HUES64 (cell line): Measurements from ENCODE around the gene GPBP1L1.
"Not testable (repeated sequence)": the region's sequence is repeated elsewhere in the genome, so short reads cannot be mapped to it uniquely, and the experiment has no call there.

ENCODE experiments used
- H3K27ac ChIP-seq: 2 replicates; pipeline ENCODE4 v1.7.0; 2013; ENCODE audit warnings: low read depth, low read length, inconsistent platforms
- H3K27me3 ChIP-seq: 2 replicates; pipeline ENCODE4 v1.6.1; 2013; ENCODE audit warnings: mild to moderate bottlenecking, low read length; ENCODE audit not compliant: insufficient read depth
- H3K36me3 ChIP-seq: 2 replicates; pipeline ENCODE4 v1.6.1; 2013; ENCODE audit warnings: mild to moderate bottlenecking, low read length; ENCODE audit not compliant: insufficient read depth
- H3K4me1 ChIP-seq: 2 replicates; pipeline ENCODE4 v1.6.1; 2013; ENCODE audit warnings: mild to moderate bottlenecking, low read length, moderate library complexity; ENCODE audit not compliant: insufficient read depth
- H3K4me3 ChIP-seq: 2 replicates; pipeline ENCODE4 v1.5.1; 2013; ENCODE audit warnings: mild to moderate bottlenecking, low read length, moderate library complexity
- H3K9ac ChIP-seq: 2 replicates; pipeline ENCODE4 v1.6.1; 2013; ENCODE audit warnings: mild to moderate bottlenecking, low read depth, low read length
- H3K9me3 ChIP-seq: 2 replicates; pipeline ENCODE4 v1.6.1; 2013; ENCODE audit warnings: low read depth, low read length; ENCODE audit not compliant: insufficient read depth
- WGBS: fragments of 150-250, 120-280 bp; methylation state at CpG from one replicate; pipeline ENCODE4 v1.1.7; 2013; ENCODE audit warnings: missing lambda C conversion rate; 5-methylcytosine and 5-hydroxymethylcytosine counted together

GPBP1L1 gene

DNA sequence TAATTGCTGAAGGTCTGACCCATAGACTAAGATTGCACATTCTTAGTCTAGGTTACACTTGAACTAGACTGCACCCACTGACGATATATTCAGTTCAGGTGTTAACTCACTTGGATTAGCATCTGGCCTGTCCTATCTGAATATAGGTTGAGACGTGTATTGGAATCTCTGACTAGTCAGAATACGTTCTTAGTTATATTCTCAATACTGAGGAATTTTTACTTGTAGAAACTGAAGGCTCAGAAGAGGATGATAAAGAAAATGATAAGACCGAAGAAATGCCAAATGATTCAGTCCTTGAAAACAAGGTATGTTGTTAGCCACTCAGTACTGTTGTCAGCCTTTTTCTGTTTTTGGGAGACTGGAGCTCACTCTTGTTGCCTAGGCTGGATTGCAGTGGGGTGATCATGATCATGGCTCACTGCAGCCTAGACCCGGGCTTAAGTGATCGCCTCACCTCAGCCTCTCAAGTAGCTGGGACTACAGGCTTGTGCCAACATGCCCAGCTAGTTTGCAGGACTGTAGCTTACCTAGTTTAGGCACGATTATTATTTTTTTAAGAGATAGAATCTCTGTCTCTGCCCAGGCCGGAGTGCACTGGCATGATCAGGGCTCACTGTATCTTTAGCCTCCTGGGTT, 73.3 kb downstream of the GPBP1L1 start:
- Histone ChIP-seq H3K27me3 (no peaks in the 10 kb centered on the region), H3K36me3 (peaks cover 97% of the 10 kb centered on the region), H3K9ac (no peak overlapping the region), H3K4me3 (no peak overlapping the region), H3K27ac (no peak overlapping the region), H3K9me3 (no peaks in the 10 kb centered on the region), H3K4me1 (no peaks in the 10 kb centered on the region)
- WGBS = 90% methylated on average over 8 of the region's 8 CpGs

DNA sequence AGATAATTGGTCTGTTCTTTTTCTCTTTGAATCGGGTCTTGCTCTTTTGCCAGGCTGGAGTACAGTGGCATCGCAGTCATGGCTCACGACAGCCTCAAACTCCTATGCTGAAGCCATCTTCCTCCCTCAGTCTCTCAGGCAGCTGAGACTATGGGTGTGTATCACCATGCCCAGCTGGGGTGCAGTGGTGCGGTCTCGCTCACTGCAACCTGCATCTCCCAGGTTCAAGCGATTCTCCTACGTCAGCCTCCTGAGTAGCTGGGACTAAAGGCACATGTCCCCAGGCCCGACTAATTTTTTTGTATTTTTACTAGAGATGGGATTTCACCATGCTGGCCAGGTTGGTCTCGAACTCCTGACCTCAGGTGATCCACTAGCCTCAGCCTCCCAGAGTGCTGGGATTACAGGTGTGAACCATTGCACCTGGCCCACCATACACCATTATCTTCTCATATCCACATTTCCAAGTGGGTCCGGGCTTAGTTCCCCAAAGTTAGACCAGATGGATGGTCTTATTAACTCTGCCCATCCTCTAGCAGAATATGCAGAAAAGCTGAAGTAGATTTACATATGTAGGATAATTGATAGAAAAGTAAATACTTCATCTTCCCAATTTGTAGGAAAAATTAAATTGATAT, 75.6 kb downstream of the GPBP1L1 start:
- H3K27me3 ChIP-seq = no peaks in the 10 kb centered on the region
- no peaks in the 10 kb centered on the region for H3K9me3 ChIP-seq
- no peak overlapping the region for H3K4me3 ChIP-seq
- no peaks in the 10 kb centered on the region for H3K4me1 ChIP-seq
- WGBS = 96% methylated on average over 10 of the region's 10 CpGs
- peaks cover 97% of the 10 kb centered on the region for H3K36me3 ChIP-seq
- H3K9ac ChIP-seq = no peak overlapping the region
- H3K27ac ChIP-seq = no peak overlapping the region

DNA sequence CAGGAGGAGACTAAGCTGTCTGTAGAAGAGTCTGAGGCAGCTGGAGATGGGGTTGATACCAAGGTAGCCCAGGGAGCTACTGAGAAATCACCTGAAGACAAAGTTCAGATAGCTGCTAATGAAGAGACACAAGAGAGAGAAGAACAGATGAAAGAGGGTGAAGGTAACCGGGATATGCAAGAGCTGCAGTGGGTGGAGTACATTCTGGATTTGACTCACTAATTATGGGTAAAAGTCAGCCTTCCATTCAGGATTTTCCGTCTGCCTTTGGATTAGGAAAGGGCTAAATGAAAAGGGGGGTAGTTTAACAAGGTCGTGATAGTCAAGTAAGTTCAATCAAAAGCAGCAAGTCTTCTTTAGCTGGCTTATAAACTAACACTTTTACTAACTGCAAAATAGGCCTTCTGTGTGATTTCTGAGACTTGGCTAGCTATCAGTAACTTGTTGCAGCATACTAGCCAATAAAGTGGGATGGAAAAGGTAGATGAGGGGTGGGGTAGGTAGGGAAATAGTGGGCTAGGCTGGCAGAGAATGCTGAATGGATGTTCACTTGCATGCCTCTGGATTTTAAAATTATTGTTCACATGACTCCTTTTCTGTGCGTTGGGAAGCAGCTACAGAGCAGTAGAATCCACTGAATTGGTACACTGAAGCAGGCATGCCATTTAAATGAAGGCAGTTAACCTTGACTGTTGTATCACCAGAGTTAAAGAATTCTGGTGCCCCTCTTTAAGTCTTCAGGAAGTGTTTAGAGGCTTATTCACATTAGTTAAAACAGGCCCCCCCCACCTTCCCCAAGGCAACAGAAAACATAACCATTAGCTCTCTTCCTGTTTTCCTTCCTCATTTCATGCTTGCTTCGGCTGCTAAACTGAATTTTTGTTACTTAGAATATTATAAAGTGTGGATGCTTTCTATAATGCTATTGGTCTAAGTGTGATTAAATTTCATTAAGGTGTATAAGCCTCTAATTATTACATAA, 77.9 kb downstream of the GPBP1L1 start:
- Histone ChIP-seq H3K9ac (no peak overlapping the region), H3K27ac (no peak overlapping the region), H3K4me3 (no peak overlapping the region), H3K9me3 (no peaks in the 10 kb centered on the region), H3K27me3 (no peaks in the 10 kb centered on the region), H3K4me1 (no peaks in the 10 kb centered on the region), H3K36me3 (peaks cover 98% of the 10 kb centered on the region)
- 93% methylated on average over 5 of the region's 5 CpGs for WGBS

DNA sequence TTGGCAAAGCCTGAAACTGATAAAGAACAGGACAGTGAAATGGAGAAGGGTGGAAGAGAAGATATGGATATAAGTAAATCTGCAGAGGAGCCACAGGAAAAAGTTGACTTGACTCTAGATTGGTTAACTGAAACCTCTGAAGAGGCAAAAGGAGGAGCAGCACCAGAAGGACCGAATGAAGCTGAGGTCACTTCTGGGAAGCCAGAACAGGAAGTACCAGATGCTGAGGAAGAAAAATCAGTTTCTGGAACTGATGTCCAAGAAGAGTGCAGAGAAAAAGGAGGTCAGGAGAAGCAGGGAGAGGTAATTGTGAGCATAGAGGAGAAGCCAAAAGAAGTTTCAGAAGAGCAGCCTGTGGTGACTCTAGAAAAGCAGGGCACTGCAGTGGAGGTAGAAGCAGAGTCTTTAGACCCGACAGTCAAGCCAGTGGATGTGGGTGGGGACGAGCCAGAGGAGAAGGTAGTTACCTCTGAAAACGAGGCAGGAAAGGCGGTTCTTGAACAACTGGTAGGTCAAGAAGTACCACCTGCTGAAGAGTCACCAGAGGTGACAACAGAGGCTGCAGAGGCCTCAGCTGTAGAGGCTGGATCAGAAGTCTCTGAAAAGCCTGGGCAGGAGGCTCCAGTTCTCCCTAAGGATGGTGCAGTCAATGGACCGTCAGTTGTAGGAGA, 78.8 kb downstream of the GPBP1L1 start:
- 87% methylated on average over 6 of the region's 6 CpGs for WGBS

DNA sequence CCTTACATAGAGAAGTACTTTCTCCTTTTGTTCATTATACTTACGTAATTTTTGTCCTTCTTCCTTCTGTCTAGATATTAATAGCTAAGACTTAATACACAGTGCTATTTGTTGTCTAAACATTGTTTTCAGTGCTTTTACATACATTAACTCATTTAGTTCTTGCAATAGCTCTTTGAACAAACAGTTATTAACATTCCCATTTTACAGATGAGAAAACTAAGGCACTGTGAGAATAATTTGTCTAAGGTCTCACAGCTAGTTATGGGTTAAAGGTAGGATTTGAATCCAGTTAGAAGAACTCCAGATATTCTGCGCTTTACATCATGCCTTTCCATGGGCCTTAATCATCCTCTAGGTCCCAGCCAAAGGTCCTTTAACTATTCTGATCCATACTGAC, 82.1 kb downstream of the GPBP1L1 start:
- Histone ChIP-seq H3K9me3 (no peaks in the 10 kb centered on the region), H3K4me3 (no peak overlapping the region), H3K4me1 (peaks cover 20% of the 10 kb centered on the region), H3K36me3 (peaks cover 95% of the 10 kb centered on the region), H3K27me3 (no peaks in the 10 kb centered on the region), H3K9ac (no peak overlapping the region), H3K27ac (no peak overlapping the region)
- WGBS = 98% methylated on average over 2 of the region's 2 CpGs

More for the DNA sequence above, 78.8 kb downstream of the GPBP1L1 start:
- H3K4me3 ChIP-seq = no peak overlapping the region
- no peaks in the 10 kb centered on the region for H3K4me1 ChIP-seq
- H3K9ac ChIP-seq = no peak overlapping the region
- H3K36me3 ChIP-seq = peaks cover 98% of the 10 kb centered on the region
- no peaks in the 10 kb centered on the region for H3K9me3 ChIP-seq
- no peak overlapping the region for H3K27ac ChIP-seq
- H3K27me3 ChIP-seq = no peaks in the 10 kb centered on the region

DNA sequence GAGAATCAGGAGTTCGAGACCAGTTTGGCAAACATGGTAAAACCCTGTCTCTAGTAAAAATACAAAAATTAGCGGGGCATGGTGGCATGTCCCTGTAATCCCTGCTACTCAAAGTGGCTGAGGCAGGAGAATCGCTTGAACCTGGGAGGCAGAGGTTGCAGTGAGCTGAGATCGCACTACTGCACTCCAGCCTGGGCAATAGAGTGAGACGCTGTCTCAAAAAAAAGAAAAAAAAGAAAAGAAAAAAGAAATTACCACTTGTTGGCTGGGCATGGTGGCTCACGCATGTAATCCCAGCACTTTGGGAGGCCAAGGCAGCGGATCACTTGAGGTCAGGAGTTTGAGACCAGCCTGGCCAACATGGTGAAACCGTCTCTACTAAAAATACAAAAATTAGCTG, 89.6 kb downstream of the GPBP1L1 start:
- H3K9me3 ChIP-seq, H3K4me3 ChIP-seq, H3K27ac ChIP-seq, H3K27me3 ChIP-seq, H3K9ac ChIP-seq: not testable (repeated sequence)
- Histone ChIP-seq H3K36me3 (peaks cover 93% of the 10 kb centered on the region), H3K4me1 (peaks cover 16% of the 10 kb centered on the region)
- 96% methylated on average over 8 of the region's 8 CpGs for WGBS

DNA sequence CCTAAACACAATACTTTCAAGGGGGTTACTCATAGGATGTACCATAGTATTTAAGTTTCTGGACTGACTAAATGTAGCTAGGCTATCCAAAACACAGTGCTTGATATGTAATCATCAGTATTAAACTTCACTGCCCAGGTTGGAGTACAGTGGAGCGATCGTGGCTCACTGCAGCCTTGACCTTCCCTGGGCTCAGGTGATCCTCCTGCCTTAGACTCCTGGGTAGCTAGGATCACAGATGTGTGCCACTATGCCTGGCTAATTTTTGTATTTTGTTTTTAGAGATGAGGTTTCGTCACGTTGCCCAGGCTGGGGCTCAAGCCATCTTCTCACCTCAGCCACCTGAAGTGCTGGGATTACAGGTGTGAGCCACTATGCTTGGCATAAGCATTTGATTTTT, 91.9 kb downstream of the GPBP1L1 start:
- WGBS = 96% methylated on average over 4 of the region's 4 CpGs
- Histone ChIP-seq H3K9ac (no peak overlapping the region), H3K27me3 (no peaks in the 10 kb centered on the region), H3K27ac (no peak overlapping the region), H3K4me1 (no peaks in the 10 kb centered on the region), H3K4me3 (no peak overlapping the region), H3K9me3 (no peaks in the 10 kb centered on the region), H3K36me3 (peaks cover 90% of the 10 kb centered on the region)

DNA sequence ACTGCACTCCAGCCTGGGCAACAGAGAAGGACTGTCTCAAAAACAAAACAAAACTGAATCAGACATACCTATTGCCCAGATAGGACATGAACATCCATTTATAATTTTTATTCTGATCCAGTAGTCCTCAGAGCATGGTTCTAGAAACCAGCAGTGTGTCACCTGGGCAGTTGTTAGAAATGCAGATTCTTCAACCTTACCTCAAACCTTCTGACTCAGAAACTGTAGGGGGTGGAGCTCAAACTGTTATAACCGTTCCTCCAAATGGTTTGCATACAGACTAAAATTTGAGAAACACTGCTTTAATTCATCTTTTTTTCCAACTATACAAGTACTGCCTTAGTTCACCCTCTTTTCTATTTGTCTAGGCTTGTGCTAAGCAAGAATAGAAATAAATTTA, 96.5 kb downstream of the GPBP1L1 start:
- 81% methylated on average over 1 of the region's 1 CpG for WGBS
- H3K36me3 ChIP-seq = peaks cover 76% of the 10 kb centered on the region
- H3K4me1 ChIP-seq = peaks cover 4% of the 10 kb centered on the region; the same call in 1 of the 2 replicates
- H3K9me3 ChIP-seq = no peaks in the 10 kb centered on the region
- H3K4me3 ChIP-seq = no peak overlapping the region
- no peaks in the 10 kb centered on the region for H3K27me3 ChIP-seq
- no peak overlapping the region for H3K27ac ChIP-seq
- H3K9ac ChIP-seq = no peak overlapping the region

DNA sequence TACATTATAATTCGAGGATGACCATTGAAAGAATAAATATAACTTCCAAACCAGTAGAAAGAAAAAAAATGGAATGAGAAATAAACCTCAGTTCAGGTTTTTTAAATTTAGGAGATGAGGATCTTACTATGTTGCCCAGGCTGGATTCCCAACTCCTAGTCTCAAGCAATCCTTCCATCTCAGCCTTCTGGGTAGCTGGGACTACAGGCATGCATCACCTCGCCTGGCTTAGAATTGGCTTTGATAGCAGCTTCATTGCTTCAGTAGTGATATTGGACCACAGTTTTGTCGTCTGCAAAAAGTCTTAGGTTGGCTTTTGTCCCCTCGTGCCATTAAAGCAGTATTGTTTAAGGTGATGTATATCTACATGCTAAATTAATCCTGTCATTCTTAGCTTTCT, 99.6 kb downstream of the GPBP1L1 start:
- peaks cover 46% of the 10 kb centered on the region for H3K36me3 ChIP-seq
- H3K9ac ChIP-seq = no peak overlapping the region
- no peaks in the 10 kb centered on the region for H3K27me3 ChIP-seq
- peak overlapping the region; percentile 87; the same call in 1 of the 2 replicates for H3K4me3 ChIP-seq
- no peaks in the 10 kb centered on the region for H3K9me3 ChIP-seq
- WGBS = 79% methylated on average over 3 of the region's 4 CpGs
- peaks cover 4% of the 10 kb centered on the region; the same call in 1 of the 2 replicates for H3K4me1 ChIP-seq
- no peak overlapping the region for H3K27ac ChIP-seq

DNA sequence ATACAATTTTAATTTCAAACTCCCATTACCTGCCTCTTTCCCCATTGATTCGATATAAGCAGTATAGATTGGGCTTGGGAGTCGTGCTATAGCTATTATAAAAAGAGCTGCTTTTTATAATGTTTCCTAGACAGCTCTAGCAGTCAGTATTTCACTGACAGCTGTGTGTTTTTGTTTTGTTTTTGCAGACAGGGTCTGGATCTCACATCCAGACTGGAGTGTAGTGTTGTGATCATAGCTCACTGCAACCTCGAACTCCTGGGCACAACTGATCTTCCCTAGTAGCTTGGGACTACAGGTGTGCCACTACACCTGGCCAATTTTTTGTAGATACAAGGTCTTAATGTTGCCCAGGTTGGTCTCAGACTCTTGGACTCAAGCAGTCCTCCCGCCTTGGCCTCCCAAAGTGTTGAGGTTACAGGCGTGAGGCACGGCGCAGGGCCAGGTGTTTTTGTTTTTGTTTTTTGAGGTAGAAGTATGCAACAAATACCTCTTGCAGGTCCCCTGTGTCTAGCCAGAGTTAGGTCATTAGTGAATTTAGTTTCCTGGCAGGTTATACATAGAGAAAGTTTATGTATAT, 100.7 kb downstream of the GPBP1L1 start:
- peak overlapping the region; percentile 87 for H3K4me3 ChIP-seq
- peaks cover 34% of the 10 kb centered on the region for H3K36me3 ChIP-seq
- 27% methylated on average over 7 of the region's 7 CpGs for WGBS
- peak overlapping the region; percentile 98 for H3K9ac ChIP-seq
- peaks cover 4% of the 10 kb centered on the region; the same call in 1 of the 2 replicates for H3K4me1 ChIP-seq
- no peaks in the 10 kb centered on the region for H3K27me3 ChIP-seq
- H3K27ac ChIP-seq = no peak overlapping the region; the same call in 1 of the 2 replicates
- no peaks in the 10 kb centered on the region for H3K9me3 ChIP-seq
